ENCODE results near the gene PLCH1.

DNA sequence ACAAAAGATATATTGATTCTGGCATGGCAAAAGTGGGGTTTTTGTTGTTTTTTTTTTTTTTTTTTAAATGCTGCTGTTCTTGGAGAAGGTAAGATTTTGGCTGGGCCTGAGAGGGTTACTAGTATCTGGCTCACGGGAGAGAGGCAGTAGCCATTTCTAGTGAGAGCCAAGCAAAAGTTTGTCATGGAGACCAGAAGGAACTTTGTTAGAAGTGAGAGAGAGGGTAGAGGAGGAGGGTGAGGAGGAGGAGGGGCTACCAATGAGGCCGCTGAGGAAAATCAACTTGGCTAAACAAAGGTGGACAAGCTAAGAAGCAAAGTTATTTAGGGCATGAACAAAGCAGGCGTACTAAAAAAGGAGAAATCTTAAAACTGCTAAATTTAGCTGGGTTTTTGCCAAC is 402.5 kb downstream of the PLCH1 start:
- TF ChIP-seq, protein P1, sequence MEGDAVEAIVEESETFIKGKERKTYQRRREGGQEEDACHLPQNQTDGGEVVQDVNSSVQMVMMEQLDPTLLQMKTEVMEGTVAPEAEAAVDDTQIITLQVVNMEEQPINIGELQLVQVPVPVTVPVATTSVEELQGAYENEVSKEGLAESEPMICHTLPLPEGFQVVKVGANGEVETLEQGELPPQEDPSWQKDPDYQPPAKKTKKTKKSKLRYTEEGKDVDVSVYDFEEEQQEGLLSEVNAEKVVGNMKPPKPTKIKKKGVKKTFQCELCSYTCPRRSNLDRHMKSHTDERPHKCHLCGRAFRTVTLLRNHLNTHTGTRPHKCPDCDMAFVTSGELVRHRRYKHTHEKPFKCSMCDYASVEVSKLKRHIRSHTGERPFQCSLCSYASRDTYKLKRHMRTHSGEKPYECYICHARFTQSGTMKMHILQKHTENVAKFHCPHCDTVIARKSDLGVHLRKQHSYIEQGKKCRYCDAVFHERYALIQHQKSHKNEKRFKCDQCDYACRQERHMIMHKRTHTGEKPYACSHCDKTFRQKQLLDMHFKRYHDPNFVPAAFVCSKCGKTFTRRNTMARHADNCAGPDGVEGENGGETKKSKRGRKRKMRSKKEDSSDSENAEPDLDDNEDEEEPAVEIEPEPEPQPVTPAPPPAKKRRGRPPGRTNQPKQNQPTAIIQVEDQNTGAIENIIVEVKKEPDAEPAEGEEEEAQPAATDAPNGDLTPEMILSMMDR (IDR thresholded peaks at IDR 0.05) = no peak
- no peak for TF ChIP-seq POLR2A (IDR thresholded peaks at IDR 0.05)

Measured in tibial nerve (tissue), 3 donors.